ENCODE results near the gene PPFIBP2.

The PPFIBP2 gene

GRCh38 chr11:7574491-7575130 is 60.8 kb downstream of the PPFIBP2 start:
- Histone ChIP-seq H4K20me1 (ENCODE audit: insufficient read depth, low read length) (no peaks in the 10 kb centered on the region), H3K27ac (ENCODE audit: low read length) (no peak overlapping the region), H3F3A (ENCODE audit: insufficient read depth, low read length) (peaks cover 16% of the 10 kb centered on the region), H3K4me1 (ENCODE audit: low read length) (peaks cover 34% of the 10 kb centered on the region), H3K9ac (ENCODE audit: low read length) (no peak overlapping the region), H3K36me3 (replicated peaks; ENCODE audit: insufficient read depth, low read length) (no peaks in the 10 kb centered on the region), H3K4me3 (ENCODE audit: low read length) (no peak overlapping the region), H3K9me3 (replicated peaks; ENCODE audit: insufficient read depth, low read length) (no peaks in the 10 kb centered on the region), H3K4me2 (ENCODE audit: low read depth, low read length) (no peak overlapping the region), H3K79me2 (ENCODE audit: low read length) (0 out of 2 replicates have a peak, but pooled peaks cover 4% of the 10 kb centered on the region), H3K9me2 (replicated peaks; ENCODE audit: insufficient read depth, low read length) (no peaks in the 10 kb centered on the region), H3K27me3 (replicated peaks; ENCODE audit: insufficient read depth, low read length) (no peaks in the 10 kb centered on the region), H2AFZ (ENCODE audit: low read length) (no peak overlapping the region)
- TF ChIP-seq CTCF (IDR thresholded peaks at IDR 0.05; ENCODE audit: low read length) (no peak), EZH2phosphoT487 (IDR thresholded peaks at IDR 0.05; ENCODE audit: low read length) (no peak), EZH2 (optimal IDR thresholded peaks at IDR 0.05; ENCODE audit: low read depth, low read length) (no peak)
- no peak for DNase-seq

GRCh38 chr11:7575841-7576725 is 62.3 kb downstream of the PPFIBP2 start:
- Histone ChIP-seq H3K9me2 (replicated peaks; ENCODE audit: insufficient read depth, low read length) (no peaks in the 10 kb centered on the region), H3K36me3 (replicated peaks; ENCODE audit: insufficient read depth, low read length) (no peaks in the 10 kb centered on the region), H3F3A (ENCODE audit: insufficient read depth, low read length) (peaks cover 16% of the 10 kb centered on the region), H3K27me3 (replicated peaks; ENCODE audit: insufficient read depth, low read length) (no peaks in the 10 kb centered on the region), H4K20me1 (ENCODE audit: insufficient read depth, low read length) (no peaks in the 10 kb centered on the region), H3K4me3 (ENCODE audit: low read length) (no peak overlapping the region), H3K4me1 (ENCODE audit: low read length) (peaks cover 34% of the 10 kb centered on the region), H3K9ac (ENCODE audit: low read length) (no peak overlapping the region), H3K79me2 (ENCODE audit: low read length) (0 out of 2 replicates have a peak, but pooled peaks cover 9% of the 10 kb centered on the region), H2AFZ (ENCODE audit: low read length) (no peak overlapping the region), H3K4me2 (ENCODE audit: low read depth, low read length) (no peak overlapping the region), H3K9me3 (replicated peaks; ENCODE audit: insufficient read depth, low read length) (no peaks in the 10 kb centered on the region), H3K27ac (ENCODE audit: low read length) (no peak overlapping the region)
- DNase-seq = peak; percentile 35
- TF ChIP-seq EZH2phosphoT487 (IDR thresholded peaks at IDR 0.05; ENCODE audit: low read length) (no peak), CTCF (IDR thresholded peaks at IDR 0.05; ENCODE audit: low read length) (no peak), EZH2 (optimal IDR thresholded peaks at IDR 0.05; ENCODE audit: low read depth, low read length) (no peak)

GRCh38 chr11:7576726-7577290 is 63.0 kb downstream of the PPFIBP2 start:
- no peak overlapping the region for H3K9ac ChIP-seq (ENCODE audit: low read length)
- H3K9me3 ChIP-seq (replicated peaks; ENCODE audit: insufficient read depth, low read length) = no peaks in the 10 kb centered on the region
- H4K20me1 ChIP-seq (ENCODE audit: insufficient read depth, low read length) = no peaks in the 10 kb centered on the region
- H2AFZ ChIP-seq (ENCODE audit: low read length) = no peak overlapping the region
- peaks cover 32% of the 10 kb centered on the region for H3K4me1 ChIP-seq (ENCODE audit: low read length)
- no peak overlapping the region for H3K27ac ChIP-seq (ENCODE audit: low read length)
- TF ChIP-seq EZH2 (optimal IDR thresholded peaks at IDR 0.05; ENCODE audit: low read depth, low read length) (no peak), EZH2phosphoT487 (IDR thresholded peaks at IDR 0.05; ENCODE audit: low read length) (no peak), CTCF (IDR thresholded peaks at IDR 0.05; ENCODE audit: low read length) (no peak)
- 0 out of 2 replicates have a peak, but pooled peaks cover 9% of the 10 kb centered on the region for H3K79me2 ChIP-seq (ENCODE audit: low read length)
- no peak overlapping the region for H3K4me3 ChIP-seq (ENCODE audit: low read length)
- DNase-seq = no peak
- peaks cover 13% of the 10 kb centered on the region for H3F3A ChIP-seq (ENCODE audit: insufficient read depth, low read length)
- H3K4me2 ChIP-seq (ENCODE audit: low read depth, low read length) = no peak overlapping the region
- no peaks in the 10 kb centered on the region for H3K9me2 ChIP-seq (replicated peaks; ENCODE audit: insufficient read depth, low read length)
- H3K36me3 ChIP-seq (replicated peaks; ENCODE audit: insufficient read depth, low read length) = no peaks in the 10 kb centered on the region
- no peaks in the 10 kb centered on the region for H3K27me3 ChIP-seq (replicated peaks; ENCODE audit: insufficient read depth, low read length)
